ENCODE results near the gene PTCD1. TPM values are rescaled to one million over a fixed set of nuclear protein-coding genes. Genes with fewer than 3 reads are reported as not detected.

The PTCD1 gene
- total RNA-seq, 1 experiment from 2014 or later, result 11.8 TPM

DNA sequence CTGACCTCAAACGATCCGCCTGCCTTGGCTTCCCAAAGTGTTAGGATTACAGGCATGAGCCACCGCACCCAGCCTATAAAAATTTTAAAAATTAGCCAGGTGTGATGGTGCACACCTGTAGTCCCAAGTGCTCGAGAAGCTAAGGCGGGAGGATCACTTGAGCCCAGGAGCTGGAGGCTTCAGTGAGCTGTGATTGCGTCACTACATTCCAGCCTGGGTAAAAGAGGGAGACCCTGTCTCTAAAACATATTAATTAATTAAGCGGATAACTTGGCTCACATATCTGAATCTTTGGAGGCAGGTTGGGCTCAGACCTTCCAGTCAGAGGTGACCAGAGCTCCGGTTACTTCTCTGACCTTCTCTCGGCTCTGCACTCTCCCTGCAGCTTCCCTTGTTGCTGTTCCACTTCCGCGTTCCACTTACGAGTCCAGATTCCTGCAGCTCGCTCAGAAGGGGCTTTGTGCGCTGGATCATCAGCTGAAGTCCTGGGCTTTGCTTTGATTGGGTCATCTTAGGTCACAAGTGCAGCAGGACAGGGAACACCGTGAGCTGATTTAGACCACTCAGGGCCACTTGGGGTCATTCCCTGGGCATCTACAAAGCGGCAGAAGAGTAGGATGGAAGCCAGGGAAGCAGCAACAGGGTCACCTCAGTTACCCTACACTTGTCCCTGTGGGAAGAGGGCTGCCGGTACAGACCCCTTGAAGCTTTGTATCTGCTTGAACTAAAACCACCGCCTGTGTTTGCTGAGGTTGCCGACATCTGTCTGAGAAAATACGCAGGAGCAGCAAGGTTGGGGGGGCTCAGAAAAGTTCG, 66.1 kb downstream of the PTCD1 start:
- Histone ChIP-seq H3K27me3 (replicated peaks; ENCODE audit: insufficient read depth, low read depth, low read length, poor library complexity) (no peaks in the 10 kb centered on the region), H3K4me1 (ENCODE audit: insufficient read depth, low read length, poor library complexity, severe bottlenecking) (peaks cover 2% of the 10 kb centered on the region), H3K4me3 (ENCODE audit: low read depth, low read length, poor library complexity, severe bottlenecking) (no peak overlapping the region), H3K27ac (ENCODE audit: low read depth, low read length, poor library complexity, severe bottlenecking) (no peak overlapping the region), H3K36me3 (ENCODE audit: insufficient read depth, low read length, poor library complexity, severe bottlenecking) (no peaks in the 10 kb centered on the region), H3K9me3 (ENCODE audit: low read depth, low read length, poor library complexity, severe bottlenecking) (no peaks in the 10 kb centered on the region)
- no peak for DNase-seq (ENCODE audit: low spot score)
- CTCF ChIA-PET, result interaction anchor here (1.0 kb wide), 1 partner anchor 124 kb away, joined by 5 read pairs; no protein-coding TSS in a partner anchor
- no peak for TF ChIP-seq EZH2 (IDR thresholded peaks at IDR 0.05; ENCODE audit: borderline replicate concordance, low read depth, low read length, poor library complexity, severe bottlenecking)
- TF ChIP-seq, protein P1, sequence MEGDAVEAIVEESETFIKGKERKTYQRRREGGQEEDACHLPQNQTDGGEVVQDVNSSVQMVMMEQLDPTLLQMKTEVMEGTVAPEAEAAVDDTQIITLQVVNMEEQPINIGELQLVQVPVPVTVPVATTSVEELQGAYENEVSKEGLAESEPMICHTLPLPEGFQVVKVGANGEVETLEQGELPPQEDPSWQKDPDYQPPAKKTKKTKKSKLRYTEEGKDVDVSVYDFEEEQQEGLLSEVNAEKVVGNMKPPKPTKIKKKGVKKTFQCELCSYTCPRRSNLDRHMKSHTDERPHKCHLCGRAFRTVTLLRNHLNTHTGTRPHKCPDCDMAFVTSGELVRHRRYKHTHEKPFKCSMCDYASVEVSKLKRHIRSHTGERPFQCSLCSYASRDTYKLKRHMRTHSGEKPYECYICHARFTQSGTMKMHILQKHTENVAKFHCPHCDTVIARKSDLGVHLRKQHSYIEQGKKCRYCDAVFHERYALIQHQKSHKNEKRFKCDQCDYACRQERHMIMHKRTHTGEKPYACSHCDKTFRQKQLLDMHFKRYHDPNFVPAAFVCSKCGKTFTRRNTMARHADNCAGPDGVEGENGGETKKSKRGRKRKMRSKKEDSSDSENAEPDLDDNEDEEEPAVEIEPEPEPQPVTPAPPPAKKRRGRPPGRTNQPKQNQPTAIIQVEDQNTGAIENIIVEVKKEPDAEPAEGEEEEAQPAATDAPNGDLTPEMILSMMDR (conservative IDR thresholded peaks at IDR 0.05; ENCODE audit: low read depth, low read length), result no peak
- BruUV-seq (replicated peaks), result no TSS peak
- POLR2A ChIA-PET (ENCODE audit: low non-redundant PET), result no interaction called here
- intact Hi-C loops (cut with micrococcal nuclease; ENCODE audit: unreplicated experiment), result no loop called here

DNA sequence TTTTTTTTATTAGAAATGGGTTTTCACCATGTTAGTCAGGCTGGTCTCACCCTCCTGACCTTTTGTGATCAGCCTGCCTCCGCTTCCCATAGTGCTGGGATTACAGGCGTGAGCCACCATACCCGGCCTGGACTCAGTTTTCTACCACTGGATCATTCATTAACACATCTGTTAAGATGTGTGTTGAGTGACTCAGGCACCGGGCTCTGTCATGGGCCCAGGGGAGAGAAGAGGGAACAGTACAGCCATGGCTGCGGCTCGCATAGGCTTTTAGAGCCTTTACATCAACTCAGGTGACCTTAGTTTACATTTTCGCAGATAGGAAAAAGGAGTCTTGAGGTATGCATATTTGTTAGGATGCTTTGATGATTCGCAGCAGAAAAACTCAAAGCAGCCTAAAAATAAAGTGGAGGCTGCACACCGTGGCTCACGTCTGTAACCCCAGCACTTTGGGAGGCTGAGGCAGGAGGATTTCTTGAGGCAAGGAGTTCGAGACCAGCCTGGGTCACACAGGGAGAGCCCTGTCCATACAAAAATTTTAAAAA, 67.2 kb downstream of the PTCD1 start:
- intact Hi-C loops (cut with micrococcal nuclease; ENCODE audit: unreplicated experiment), result no loop called here
- Histone ChIP-seq H3K36me3 (ENCODE audit: insufficient read depth, low read length, poor library complexity, severe bottlenecking) (peaks cover 4% of the 10 kb centered on the region), H3K27ac (ENCODE audit: low read depth, low read length, poor library complexity, severe bottlenecking) (no peak overlapping the region), H3K4me3 (ENCODE audit: low read depth, low read length, poor library complexity, severe bottlenecking) (no peak overlapping the region), H3K4me1 (ENCODE audit: insufficient read depth, low read length, poor library complexity, severe bottlenecking) (peaks cover 6% of the 10 kb centered on the region), H3K9me3 (ENCODE audit: low read depth, low read length, poor library complexity, severe bottlenecking) (no peaks in the 10 kb centered on the region), H3K27me3 (replicated peaks; ENCODE audit: insufficient read depth, low read depth, low read length, poor library complexity) (no peaks in the 10 kb centered on the region)
- DNase-seq (ENCODE audit: low spot score), result no peak
- no TSS peak for BruUV-seq (replicated peaks)
- ChIA-PET CTCF (no interaction called here), POLR2A (ENCODE audit: low non-redundant PET) (no interaction called here)
- TF ChIP-seq, protein P1 (conservative IDR thresholded peaks at IDR 0.05; ENCODE audit: low read depth, low read length), result no peak
- no peak for TF ChIP-seq EZH2 (IDR thresholded peaks at IDR 0.05; ENCODE audit: borderline replicate concordance, low read depth, low read length, poor library complexity, severe bottlenecking)

DNA sequence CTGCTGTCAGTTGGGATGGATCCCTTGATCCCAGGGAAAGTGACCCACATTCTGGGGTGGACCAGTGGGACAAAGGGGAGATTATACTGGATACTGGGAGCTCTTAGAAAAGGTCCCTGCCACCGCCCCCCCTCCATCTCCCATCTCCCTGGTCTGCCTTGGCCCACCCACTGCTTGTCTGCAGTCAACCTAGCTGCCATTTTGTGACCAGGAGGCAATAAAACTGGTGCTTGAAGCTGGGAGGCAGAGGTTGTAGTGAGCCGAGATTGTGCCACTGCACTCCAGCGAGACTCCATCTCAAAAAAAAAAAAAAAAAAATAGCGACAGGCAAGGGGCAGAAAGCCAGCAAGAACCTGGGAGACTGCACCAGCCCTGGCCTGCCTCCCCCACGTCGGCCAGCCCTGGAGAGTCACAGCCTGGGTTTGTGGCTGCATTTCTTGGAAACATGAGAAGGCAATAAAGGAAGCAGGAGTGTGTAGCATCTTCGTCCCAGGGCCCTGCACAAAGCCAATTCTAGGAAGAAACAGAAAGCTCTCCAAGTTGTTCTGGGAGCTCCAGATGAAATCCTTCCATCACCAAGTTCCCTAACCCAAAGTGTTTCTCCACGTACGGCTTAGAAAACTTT, 68.7 kb downstream of the PTCD1 start:
- H3K4me3 ChIP-seq (ENCODE audit: low read depth, low read length, poor library complexity, severe bottlenecking), result no peak overlapping the region
- peaks cover 3% of the 10 kb centered on the region for H3K4me1 ChIP-seq (ENCODE audit: insufficient read depth, low read length, poor library complexity, severe bottlenecking)
- ChIA-PET CTCF (no interaction called here), POLR2A (ENCODE audit: low non-redundant PET) (no interaction called here)
- H3K27me3 ChIP-seq (replicated peaks; ENCODE audit: insufficient read depth, low read depth, low read length, poor library complexity), result no peaks in the 10 kb centered on the region
- TF ChIP-seq, protein P1 (conservative IDR thresholded peaks at IDR 0.05; ENCODE audit: low read depth, low read length), result no peak
- no peak for TF ChIP-seq EZH2 (IDR thresholded peaks at IDR 0.05; ENCODE audit: borderline replicate concordance, low read depth, low read length, poor library complexity, severe bottlenecking)
- no peak for DNase-seq (ENCODE audit: low spot score)
- peaks cover 12% of the 10 kb centered on the region for H3K36me3 ChIP-seq (ENCODE audit: insufficient read depth, low read length, poor library complexity, severe bottlenecking)
- BruUV-seq (replicated peaks), result no TSS peak
- no peaks in the 10 kb centered on the region for H3K9me3 ChIP-seq (ENCODE audit: low read depth, low read length, poor library complexity, severe bottlenecking)
- no peak overlapping the region for H3K27ac ChIP-seq (ENCODE audit: low read depth, low read length, poor library complexity, severe bottlenecking)
- intact Hi-C loops (cut with micrococcal nuclease; ENCODE audit: unreplicated experiment), result no loop called here

Measured in A673 (cell line).